Progenitor cell of endocrine pancreas (in vitro differentiated cells): ENCODE data around the gene PSMD4. TPM values are rescaled to one million over a fixed set of nuclear protein-coding genes. Genes with fewer than 3 reads are reported as not detected.

ENCODE experiments used
- DNase-seq: peaks from one replicate; pipeline ENCODE4 v3.0.0; 2021; ENCODE audit warnings: low spot score; ENCODE audit not compliant: unreplicated experiment
- H3K27ac Mint-ChIP-seq: 2 replicates; pipeline ENCODE4 v1.8.0; 2021; ENCODE audit warnings: mild to moderate bottlenecking, moderate library complexity, mixed read lengths
- H3K27me3 Mint-ChIP-seq: 2 replicates; pipeline ENCODE4 v1.8.0; 2021; ENCODE audit warnings: mixed read lengths
- H3K36me3 Mint-ChIP-seq: 2 replicates; pipeline ENCODE4 v1.8.0; 2022; ENCODE audit warnings: mixed read lengths; ENCODE audit not compliant: insufficient read depth
- H3K4me1 Mint-ChIP-seq: 2 replicates; pipeline ENCODE4 v1.8.0; 2021; ENCODE audit warnings: low read depth, mixed read lengths
- H3K4me3 Mint-ChIP-seq: 2 replicates; pipeline ENCODE4 v1.8.0; 2021; ENCODE audit warnings: low read depth, mild to moderate bottlenecking, moderate library complexity, mixed read lengths
- H3K9me3 Mint-ChIP-seq: 2 replicates; pipeline ENCODE4 v1.8.0; 2021; ENCODE audit warnings: low read depth, mixed read lengths
- total RNA-seq: library from RNA; stranded (reverse); gene quantifications from 2 replicates; pipeline ENCODE4 v1.2.1, GENCODE V29; 2021
- TF ChIP-seq, protein P1 (sequence below): fragments of 200-600 bp; sonication (generic); IDR thresholded peaks from one replicate; pipeline ENCODE4 v1.5.0; 2021; ENCODE audit warnings: antibody characterized with exemption, mild to moderate bottlenecking; ENCODE audit not compliant: unreplicated experiment

Gene PSMD4
- total RNA-seq, 1 donor from 2014 or later: 163 TPM

- H3K27ac Mint-ChIP-seq: peak overlapping the region; percentile 97
- peaks cover 5% of the 10 kb centered on the region for H3K36me3 Mint-ChIP-seq
- peaks cover 16% of the 10 kb centered on the region for H3K4me1 Mint-ChIP-seq
- H3K4me3 Mint-ChIP-seq: peak overlapping the region; percentile 99
- TF ChIP-seq, protein P1, sequence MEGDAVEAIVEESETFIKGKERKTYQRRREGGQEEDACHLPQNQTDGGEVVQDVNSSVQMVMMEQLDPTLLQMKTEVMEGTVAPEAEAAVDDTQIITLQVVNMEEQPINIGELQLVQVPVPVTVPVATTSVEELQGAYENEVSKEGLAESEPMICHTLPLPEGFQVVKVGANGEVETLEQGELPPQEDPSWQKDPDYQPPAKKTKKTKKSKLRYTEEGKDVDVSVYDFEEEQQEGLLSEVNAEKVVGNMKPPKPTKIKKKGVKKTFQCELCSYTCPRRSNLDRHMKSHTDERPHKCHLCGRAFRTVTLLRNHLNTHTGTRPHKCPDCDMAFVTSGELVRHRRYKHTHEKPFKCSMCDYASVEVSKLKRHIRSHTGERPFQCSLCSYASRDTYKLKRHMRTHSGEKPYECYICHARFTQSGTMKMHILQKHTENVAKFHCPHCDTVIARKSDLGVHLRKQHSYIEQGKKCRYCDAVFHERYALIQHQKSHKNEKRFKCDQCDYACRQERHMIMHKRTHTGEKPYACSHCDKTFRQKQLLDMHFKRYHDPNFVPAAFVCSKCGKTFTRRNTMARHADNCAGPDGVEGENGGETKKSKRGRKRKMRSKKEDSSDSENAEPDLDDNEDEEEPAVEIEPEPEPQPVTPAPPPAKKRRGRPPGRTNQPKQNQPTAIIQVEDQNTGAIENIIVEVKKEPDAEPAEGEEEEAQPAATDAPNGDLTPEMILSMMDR: no peak
- H3K9me3 Mint-ChIP-seq: no peaks in the 10 kb centered on the region
- H3K27me3 Mint-ChIP-seq: no peaks in the 10 kb centered on the region
- peak; percentile 32 for DNase-seq
Observed at GRCh38 chr1:151282883-151283725, 28.6 kb downstream of the PSMD4 start.

- Mint-ChIP-seq H3K27ac (peak overlapping the region; percentile 97), H3K9me3 (no peaks in the 10 kb centered on the region), H3K4me3 (peak overlapping the region; percentile 99), H3K36me3 (peaks cover 7% of the 10 kb centered on the region), H3K4me1 (peaks cover 16% of the 10 kb centered on the region), H3K27me3 (no peaks in the 10 kb centered on the region)
- TF ChIP-seq, protein P1: no peak
- DNase-seq: no peak
Observed at GRCh38 chr1:151284013-151284577, 29.6 kb downstream of the PSMD4 start.

GRCh38 chr1:151286619-151287340, 32.2 kb downstream of the PSMD4 start:
- Mint-ChIP-seq H3K27me3 (no peaks in the 10 kb centered on the region), H3K4me1 (peaks cover 16% of the 10 kb centered on the region), H3K27ac (no peak overlapping the region), H3K4me3 (no peak overlapping the region), H3K9me3 (no peaks in the 10 kb centered on the region), H3K36me3 (peaks cover 13% of the 10 kb centered on the region)
- DNase-seq: no peak
- TF ChIP-seq, protein P1: no peak

GRCh38 chr1:151287341-151287699, 32.8 kb downstream of the PSMD4 start:
- H3K36me3 Mint-ChIP-seq: peaks cover 13% of the 10 kb centered on the region
- H3K4me3 Mint-ChIP-seq: no peak overlapping the region
- DNase-seq: no peak
- no peak overlapping the region for H3K27ac Mint-ChIP-seq
- H3K9me3 Mint-ChIP-seq: no peaks in the 10 kb centered on the region
- H3K27me3 Mint-ChIP-seq: no peaks in the 10 kb centered on the region
- peaks cover 16% of the 10 kb centered on the region for H3K4me1 Mint-ChIP-seq
- TF ChIP-seq, protein P1: no peak

DNA sequence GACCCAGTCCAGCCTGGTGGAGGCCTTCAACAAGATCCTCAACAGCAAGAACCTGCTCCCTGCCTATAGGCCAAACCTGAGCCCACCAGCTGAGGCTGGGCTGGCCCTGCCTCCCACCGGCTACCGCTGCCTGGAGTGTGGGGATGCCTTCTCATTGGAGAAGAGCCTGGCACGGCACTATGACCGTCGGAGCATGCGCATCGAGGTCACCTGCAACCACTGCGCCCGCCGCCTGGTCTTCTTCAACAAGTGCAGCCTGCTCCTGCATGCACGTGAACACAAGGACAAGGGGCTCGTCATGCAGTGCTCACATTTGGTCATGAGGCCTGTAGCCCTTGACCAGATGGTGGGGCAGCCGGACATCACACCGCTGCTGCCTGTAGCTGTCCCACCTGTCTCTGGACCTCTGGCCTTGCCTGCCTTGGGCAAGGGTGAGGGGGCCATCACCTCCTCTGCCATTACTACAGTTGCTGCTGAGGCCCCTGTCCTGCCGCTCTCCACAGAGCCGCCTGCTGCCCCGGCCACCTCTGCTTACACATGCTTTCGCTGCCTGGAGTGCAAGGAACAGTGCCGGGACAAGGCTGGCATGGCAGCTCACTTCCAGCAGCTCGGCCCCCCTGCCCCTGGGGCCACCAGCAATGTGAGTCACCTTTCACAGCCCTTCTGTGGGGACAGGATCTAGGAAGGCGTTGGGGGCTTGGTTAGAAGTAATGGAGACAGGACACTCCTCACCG, 33.4 kb downstream of the PSMD4 start:
- Mint-ChIP-seq H3K4me3 (no peak overlapping the region), H3K27me3 (no peaks in the 10 kb centered on the region), H3K4me1 (peaks cover 15% of the 10 kb centered on the region), H3K36me3 (peaks cover 13% of the 10 kb centered on the region), H3K9me3 (no peaks in the 10 kb centered on the region), H3K27ac (no peak overlapping the region)
- TF ChIP-seq, protein P1: no peak
- DNase-seq: no peak
